Urothelium cell line (cell line): ENCODE measurements around the gene SEPTIN3.

Source experiments
- DNase-seq: peaks from one replicate; pipeline ENCODE4 v3.0.0; 2011; ENCODE audit warnings: low spot score, mixed read lengths
- FAIRE-seq: peaks from 2 replicates; lab custom pipeline; 2011; peaks lifted over from hg19 to GRCh38; lab: Jason Lieb, UNC

SEPTIN3 gene, protein sequence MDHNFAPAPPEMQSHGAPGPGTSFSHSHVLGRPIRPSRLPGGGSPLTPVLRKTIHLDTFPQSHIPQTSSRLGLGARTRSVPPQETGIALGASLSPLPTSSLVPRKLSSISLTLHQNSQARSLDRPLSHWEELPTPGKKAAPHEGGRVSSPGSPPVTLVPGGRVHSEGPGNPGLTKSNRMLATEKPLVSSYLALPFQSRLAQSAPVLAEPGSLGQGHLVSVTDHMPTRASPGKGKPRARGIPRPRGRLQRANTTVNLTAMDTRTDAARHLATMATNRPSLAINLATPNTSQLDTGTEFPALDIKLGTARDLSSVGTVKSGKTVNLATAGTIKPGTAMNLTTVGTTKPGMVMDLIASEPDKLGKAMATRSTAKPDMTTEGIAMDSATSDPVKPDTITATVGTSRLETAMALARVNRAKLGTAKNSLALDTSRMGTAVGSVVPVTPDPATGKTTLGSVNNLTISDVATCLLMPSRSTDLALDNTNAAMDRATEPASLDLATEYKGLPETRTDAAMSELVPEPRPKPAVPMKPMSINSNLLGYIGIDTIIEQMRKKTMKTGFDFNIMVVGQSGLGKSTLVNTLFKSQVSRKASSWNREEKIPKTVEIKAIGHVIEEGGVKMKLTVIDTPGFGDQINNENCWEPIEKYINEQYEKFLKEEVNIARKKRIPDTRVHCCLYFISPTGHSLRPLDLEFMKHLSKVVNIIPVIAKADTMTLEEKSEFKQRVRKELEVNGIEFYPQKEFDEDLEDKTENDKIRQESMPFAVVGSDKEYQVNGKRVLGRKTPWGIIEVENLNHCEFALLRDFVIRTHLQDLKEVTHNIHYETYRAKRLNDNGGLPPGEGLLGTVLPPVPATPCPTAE

DNA sequence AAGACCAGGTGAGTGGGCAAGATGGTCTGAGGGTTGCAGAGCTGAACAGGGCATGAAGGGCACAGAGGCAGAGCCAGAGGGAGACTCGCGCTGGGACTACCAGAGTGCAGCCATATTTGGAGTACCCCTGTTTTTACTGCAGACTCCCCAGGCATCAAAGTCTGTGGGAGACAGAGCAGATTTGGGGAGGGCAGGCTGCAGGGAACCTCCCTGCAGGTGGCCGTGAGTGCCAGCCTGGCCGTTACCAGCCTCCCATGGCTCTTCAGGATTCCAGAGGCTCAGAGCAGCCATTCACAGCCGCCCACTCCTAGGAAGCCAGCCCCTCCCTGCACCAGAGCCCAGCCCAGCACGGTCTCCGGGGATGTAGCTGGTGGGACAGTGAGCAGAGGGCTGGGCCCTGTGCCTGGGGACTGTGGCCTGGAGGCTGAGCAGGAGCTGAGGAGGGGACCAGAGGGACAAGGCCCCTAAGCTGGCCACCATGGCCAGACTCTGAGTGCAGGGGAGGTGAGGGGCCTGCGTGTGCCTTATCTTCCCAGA is at the start of gene SEPTIN3:
Gene SEPTIN3, plus strand, starts transcription at position 334 of the 537 bp plus-strand sequence. CDS start 2,050 bp downstream, outside the sequence.
- no peak for DNase-seq
- no peak for FAIRE-seq

DNA sequence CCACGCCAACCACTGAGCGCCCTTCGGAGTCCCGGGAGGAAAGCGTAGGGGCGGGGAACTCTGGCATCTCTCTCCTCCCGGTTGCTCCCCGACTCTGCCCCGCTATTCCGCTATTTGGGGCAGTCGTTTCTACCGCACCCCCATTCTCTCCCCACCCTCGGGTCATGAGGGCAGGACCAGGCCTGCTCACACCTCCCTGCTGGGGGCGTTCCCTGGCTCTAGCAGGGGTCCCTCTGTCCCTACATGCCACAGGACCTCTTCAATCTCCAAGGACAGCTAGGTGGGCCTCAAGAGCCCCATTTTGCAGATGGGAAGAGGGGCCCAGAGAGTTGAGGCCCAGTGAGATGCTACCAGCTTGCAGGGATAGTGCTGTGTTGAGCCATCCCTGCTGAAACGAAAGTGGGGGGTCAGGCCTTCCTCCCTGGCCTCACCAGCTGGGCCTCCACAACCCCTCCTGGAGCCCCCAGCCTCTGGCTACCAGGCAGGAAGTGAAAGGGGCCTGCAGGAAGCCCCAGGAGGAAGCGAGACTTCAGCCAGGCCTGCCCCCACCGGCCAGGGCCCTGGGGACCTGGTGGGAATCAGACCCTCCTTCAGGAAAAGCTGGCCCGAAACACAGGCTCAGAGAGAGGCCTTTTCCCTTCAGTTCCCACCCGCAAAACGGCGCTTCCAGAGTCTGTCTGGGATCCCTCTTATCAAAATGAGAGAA is 48.8 kb upstream of the SEPTIN3 start:
- no peak for DNase-seq

DNA sequence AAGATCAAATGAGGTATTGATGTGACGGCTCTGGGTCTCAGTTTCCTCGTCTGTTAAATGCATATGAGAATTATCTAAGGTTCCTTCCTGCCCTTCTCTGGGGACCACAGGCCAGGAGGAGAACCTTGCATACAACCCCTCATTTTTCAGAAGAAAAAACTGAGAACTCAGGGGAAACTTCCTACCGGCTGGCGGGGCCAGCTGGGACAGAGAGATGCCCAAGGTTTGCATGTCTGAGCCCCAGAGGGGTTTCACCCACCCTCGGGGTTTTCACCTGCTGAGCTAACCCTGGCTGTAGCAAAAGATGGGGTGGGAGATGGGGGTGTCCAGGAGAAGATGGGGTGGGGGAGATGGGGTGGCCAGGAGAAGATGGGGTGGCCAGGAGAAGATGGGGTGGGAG is 46.9 kb upstream of the SEPTIN3 start:
- DNase-seq (no peak), FAIRE-seq (no peak)

More for the DNA sequence above, 48.8 kb upstream of the SEPTIN3 start:
- FAIRE-seq: no peak

DNA sequence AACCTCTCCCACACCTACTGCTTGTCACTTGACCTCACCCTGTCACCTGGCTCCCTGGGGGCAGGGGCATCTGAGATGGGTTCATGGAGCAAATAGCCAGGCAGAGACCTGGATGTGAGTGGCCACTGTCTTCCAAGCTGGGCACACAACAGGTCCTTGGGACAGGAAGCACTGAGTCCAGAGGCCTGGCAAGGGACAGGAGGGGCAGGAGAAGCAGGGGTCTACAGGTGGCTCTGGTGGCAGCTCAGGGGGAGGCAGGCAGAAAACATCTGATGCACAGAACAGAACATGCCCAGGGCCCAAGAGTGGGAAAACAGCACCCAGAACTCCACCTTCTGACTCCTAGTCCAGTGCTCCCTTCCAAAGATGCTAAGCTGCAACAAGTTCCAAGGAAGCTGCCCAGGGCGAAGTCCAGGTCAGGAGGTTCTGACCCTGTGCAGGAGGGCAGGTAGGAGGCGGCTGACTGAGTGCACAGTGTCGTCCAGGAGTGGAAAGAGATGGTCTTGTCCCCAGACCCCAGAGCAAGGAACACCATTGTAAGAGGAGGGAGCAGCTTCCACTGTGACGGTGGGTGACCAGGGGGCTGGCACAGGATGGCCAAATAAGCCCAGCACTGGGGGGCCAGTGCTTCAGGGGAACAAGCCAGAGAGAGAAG is 46.2 kb upstream of the SEPTIN3 start:
- FAIRE-seq (no peak), DNase-seq (no peak)

DNA sequence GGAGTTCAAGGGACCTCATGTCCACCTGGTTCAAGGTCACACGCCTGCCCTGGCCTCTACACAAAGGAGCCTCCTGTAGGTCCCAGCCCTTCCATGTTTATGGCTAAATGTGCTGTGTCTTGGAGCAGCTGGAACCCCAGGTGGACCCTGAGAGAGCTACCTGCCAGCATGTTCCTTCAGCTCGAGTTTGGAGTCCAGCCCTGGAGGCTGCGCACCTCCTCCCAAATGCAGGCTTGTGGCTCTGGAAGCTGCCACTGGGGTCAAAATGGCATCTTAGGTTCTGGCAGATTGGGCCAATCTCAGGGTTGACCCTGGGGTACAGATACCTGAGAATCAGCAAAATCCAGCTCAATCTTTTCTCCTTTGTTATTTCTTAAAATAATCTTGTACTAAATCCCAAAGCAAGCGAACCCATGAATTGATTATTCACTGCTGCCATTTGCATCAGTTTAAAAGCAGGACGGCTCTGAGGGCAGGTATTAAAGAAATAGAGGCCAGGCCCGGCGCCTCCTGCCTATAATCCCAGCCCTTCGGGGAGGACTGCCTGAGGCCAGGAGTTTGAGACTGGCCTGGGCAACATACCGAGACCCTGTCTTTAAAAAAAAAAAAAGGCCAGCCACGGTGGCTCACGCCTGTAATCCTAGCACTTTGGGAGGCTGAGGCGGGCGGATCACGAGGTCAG is 45.5 kb upstream of the SEPTIN3 start:
- no peak for FAIRE-seq
- DNase-seq: no peak

DNA sequence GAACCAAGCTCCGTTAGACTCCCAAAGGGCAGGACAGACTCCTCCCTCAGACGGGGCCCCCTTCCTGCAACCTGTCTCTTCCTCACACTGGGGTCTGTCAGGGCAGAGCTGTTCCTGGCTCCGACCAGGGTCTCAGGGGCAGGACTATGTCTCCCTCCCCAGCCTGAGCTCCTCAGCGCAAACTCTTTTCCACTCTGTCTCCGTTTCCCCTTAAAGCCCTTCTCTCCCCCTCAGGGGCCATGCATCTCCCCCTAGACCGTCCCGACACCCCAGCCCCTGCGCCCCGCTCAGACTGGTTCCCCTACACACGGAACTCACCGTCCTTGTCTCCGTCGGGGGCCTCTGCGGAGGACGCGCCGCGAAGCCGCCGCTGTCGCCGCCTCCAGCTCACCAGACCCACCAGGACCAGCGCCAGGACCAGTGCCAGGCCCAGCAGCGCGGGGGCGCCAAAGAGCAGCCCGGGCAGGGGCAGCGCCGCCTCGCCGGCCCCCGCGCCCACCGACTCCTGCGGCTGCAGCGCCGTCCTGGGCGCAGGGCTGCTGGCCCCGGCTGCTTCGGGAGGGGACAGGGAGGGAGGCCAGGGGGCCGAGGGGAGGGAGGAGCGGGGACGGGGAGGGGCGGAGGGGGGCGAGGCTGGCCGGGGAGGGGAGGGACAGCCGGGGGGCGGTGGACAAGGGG is 43.3 kb upstream of the SEPTIN3 start:
- peak; percentile 32 for FAIRE-seq
- DNase-seq: peak; percentile 58

DNA sequence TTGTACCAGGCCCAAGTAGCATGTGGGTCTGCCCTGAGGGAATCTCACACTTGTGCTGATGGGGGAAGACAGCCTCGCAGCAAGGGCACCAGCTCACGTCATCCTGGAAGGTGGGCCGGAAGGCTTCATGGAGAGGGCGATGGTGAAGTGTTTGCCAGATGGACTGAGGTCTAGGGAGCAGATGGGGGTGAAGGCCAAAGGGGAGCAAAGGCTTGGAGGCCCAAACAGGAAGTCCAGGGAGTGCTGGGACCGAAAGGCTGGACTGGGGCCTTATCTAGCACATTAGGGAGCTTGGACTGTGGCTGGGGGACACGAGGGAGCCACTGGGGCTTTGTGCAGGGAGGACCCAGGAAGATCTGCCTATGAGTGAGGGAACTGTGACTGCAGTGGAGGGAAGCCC is 41.4 kb upstream of the SEPTIN3 start:
- DNase-seq: no peak

DNA sequence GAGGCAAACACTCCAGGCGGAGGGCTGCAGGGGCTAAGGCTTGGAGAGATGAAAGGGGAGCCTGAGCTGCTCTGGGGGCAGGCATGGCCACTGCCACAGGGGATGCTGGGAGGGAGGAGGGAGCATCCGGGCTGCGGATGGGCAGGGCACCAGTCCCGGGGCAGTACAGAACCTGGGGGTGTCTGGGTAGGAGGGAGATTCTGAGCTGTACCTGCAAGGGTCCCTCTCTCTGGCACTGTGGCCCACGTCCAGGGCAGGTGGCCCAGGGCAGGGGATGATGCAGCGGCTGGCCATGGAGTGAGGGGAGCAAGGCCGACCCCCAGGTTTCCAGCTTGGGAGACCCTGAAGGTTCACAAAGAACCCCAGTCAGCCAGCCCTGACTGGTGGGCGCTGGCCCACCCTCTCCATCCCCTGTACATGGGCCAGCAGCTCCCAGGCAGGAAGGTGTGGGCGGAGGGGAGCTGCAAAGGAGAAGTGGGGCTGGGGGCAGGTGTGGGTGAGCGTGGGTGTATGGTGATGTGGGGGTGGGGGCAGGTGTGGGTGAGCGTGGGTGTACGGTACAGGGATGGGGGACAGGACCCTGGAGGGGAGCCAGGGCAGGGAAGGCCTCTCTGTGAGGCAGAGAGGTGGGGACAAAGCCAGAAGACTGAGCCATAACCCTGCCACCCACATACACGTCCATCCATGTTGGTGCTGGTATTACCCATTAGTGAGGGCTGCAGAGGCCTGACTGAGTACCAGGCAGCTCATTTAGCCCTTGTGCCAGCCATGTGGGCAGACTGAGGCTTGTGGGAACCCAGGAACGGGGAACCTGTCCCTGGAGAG is 40.4 kb upstream of the SEPTIN3 start:
- no peak for DNase-seq
- FAIRE-seq: no peak

More for the DNA sequence above, 41.4 kb upstream of the SEPTIN3 start:
- FAIRE-seq: no peak

DNA sequence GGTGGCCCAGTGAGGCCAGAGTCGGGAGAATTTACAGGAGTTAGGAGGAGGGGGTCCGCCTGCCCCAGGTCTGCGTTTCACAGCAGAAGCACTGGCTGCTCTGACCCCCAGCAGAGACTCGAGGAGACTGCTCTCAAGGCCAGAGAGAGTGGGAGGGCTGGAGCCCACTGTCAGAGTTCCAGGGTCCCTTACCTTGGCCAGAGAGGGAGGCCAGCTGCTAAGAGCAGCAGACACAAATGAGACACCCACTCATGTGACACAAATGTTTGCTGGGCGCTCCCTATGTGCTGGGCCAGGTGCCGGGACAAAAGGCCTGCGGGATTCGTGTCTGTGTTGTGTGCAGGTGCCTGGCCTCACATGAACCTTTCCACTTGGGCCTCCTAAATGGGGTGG is 39.8 kb upstream of the SEPTIN3 start:
- no peak for FAIRE-seq
- DNase-seq: no peak

DNA sequence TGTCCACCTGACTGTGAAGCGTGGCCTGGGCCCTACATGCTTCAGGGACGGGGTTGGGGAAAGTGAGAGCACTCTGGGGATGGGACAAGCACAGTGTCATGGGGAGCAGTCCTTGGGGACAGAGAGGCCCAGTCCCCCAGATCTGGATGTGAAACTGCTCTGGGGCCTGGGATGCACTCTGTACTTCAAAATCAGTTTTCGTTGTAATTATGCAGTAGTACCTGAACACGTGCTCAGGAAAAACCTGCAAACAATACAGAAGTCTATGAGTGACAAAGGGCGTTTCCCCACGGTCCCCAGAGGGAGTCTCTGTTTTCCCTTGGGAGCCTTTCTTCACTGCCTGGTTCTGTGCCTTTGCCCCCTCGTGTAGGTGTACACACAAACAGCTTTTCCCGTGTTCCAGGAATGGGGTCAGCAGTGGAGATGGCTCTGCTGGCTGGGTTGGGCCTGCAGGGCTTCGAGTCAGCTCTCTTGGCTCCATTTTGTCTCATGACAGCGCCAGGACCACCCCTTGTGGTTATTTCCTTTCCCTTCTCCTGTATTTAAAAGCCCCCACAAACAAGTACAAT is 37.5 kb upstream of the SEPTIN3 start:
- DNase-seq (no peak), FAIRE-seq (no peak)

DNA sequence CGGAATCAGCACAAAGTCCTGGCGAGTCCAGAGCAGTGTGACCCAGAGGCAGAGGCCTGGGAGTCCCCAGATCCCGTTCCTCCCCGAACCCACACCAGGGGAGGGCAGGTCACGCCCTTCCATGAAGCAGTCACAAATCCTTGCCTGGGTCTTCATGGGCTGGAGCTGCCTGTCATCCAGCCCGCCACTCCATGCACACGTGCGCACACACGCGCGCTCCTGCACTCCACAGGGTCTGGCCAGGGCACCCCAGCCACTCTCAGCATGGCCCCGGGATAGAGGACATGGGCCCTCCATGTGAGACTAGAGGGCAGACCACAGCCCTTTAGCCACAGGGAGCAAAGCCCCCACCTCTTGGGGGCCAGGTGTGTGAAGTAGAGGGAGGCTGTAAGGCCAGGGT is 36.9 kb upstream of the SEPTIN3 start:
- FAIRE-seq: no peak
- no peak for DNase-seq

DNA sequence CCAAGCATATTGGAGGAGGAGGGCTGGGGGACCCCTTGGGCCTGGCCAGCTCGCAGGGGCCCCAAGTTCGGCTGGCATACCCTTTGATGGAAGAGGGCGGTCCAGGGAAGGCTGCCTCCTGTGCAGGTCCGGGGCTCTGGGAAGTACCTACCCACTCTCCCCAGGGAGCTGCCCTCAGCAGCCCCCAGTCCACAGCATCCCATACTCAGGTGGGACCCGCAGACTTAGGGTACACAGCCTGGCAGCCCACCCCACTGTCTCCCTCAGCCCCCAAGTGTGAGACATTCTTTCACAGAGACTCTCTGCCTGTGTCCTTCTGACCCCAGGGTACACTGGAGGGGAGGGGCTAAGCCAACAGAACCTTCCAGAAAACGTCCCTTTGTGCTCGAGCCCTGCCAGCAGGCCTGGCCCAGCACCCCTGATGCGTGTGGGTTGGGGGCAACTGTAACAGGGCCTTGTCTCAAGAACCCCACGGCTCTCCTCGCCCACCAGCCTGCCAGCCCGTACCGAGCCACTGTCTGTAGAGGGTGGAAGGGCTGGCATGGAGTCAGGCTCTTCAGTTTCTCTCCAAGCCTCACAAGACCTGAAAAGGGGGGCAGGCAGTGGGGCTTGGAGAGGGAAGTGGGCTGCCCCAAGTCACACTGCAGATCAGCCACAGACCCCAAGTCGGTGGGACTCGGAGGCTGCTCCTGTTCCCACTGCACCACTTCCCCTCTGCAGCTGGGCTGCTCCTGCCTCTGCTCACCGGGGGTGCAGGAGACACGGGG is 35.6 kb upstream of the SEPTIN3 start:
- FAIRE-seq: no peak
- DNase-seq: no peak

DNA sequence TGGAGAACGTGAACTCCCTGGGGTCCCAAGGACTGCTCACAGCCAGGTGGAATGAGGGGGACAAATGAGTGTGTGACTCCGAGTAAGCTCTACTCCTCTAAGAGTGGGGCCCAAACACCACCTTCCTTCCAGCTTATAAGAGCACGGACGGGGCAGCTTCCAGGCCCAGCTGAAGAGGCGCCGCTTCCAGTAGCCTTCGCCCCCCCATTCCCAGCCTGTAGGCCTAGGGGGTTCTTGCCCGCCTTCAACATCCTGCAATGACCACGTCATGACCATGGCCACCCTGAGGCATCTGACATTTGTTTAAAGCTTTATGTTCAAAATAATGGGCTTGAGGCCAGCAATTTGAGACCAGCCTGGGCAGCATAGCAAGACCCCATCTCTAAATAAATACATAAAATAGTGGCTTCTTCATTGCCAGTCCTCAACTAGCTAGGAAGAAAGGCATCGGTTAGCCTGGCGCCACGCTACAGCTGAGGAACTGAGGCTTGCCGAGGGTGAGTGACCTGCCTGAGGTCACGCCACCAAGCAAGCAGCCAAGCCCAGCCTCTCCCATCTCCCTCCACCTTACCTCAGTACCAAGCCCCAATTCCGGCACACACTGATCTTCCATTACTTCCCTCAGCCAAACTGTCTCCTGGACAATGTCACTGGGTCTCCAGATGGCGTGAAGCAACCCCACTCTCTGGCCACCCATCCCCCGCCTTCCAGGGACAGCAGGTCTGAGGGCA is 34.8 kb upstream of the SEPTIN3 start:
- DNase-seq (no peak), FAIRE-seq (no peak)

DNA sequence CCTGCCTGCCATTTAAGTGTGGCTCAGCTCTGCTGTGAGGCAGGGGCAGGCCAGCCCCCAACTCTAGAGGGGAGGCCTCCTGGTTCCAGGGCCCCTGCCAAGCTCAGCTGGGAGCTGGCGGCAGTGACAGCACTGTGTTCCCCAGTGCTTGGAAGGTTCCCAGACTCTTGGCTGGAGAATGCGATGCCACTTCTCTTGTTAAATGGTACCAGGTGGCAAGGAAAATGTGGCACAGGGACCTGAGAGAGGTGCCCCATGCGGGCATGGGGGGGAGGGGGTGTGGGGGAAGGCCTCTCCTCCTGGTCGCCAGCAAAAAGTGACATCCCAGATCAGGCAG is 34.3 kb upstream of the SEPTIN3 start:
- DNase-seq (no peak), FAIRE-seq (no peak)

DNA sequence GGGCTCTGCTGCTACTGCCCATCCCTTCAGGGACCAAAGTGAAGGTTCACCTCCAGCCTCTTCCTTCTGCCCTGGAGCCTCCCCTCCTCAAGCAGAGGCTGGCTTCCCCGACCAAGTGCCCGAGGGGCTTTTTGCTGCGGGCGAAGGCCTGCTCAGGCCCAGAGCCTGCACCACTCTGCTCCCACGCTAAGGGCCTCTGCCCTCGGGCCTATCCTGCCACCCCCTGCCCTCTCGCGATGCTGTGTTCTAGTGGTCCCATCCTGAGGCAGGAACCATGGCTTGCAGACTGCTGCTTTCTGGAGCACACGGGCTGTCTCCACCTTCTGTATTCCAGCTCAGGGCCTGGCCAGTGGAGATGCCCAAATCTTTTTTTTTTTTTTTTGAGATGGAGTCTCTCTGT is 33.7 kb upstream of the SEPTIN3 start:
- FAIRE-seq (no peak), DNase-seq (no peak)

DNA sequence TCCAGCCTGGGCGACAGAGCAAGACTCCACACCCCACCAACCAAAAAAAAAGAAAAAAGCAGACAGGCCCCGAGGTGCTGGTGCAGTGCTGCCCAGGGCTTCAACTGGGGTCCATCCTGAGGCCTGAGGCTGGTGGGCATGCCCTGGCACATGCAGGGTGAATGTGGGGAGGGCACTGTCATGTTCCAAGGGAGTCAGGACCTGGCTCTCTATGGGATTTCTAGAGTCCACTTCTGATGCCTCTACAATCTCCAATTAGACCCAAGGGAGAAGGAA is 32.4 kb upstream of the SEPTIN3 start:
- DNase-seq: no peak
- no peak for FAIRE-seq
